Psoas muscle (tissue), 8 donors: Measurements from ENCODE around the gene DGCR8. TPM values are rescaled to one million over a fixed set of nuclear protein-coding genes. Genes with fewer than 3 reads are reported as not detected.

Experiments used
- ATAC-seq, 4 donors: fragments of 200-7000 bp; cut with Tn5 transposase; one replicate each; pipeline ENCODE4 v1.9.1; 2020; ENCODE audit warnings: moderate library complexity in 3 of 4, mild to moderate bottlenecking in 2 of 4
- DNase-seq, 2 donors: peaks; one replicate each; pipeline ENCODE4 v3.0.0-alpha.2; 2020
- H3K27ac ChIP-seq: fragments of 200-600 bp; one replicate; pipeline ENCODE4 v1.8.0; 2022
- H3K27me3 ChIP-seq, 3 donors: fragments of 200-600 bp in 1 of 3; one replicate each; pipeline versions ENCODE4 v1.6.1 to v1.8.0; 2013 to 2022; ENCODE audit warnings: low read length in 2 of 3, mild to moderate bottlenecking in 2 of 3, moderate library complexity in 1 of 3; ENCODE audit not compliant: insufficient read depth in 3 of 3
- H3K36me3 ChIP-seq, 2 donors: fragments of 200-600 bp in 1 of 2; one replicate each; pipeline versions ENCODE4 v1.6.1 to v1.8.0; 2013 to 2022; ENCODE audit warnings: low read depth in 1 of 2, mild to moderate bottlenecking in 1 of 2, moderate library complexity in 1 of 2; ENCODE audit not compliant: insufficient read depth in 1 of 2
- H3K4me1 ChIP-seq: fragments of 200-600 bp; one replicate; pipeline ENCODE4 v1.8.0; 2022
- H3K4me3 ChIP-seq: fragments of 200-600 bp; one replicate; pipeline ENCODE4 v1.8.0; 2022; ENCODE audit warnings: mild to moderate bottlenecking
- H3K9me3 ChIP-seq: fragments of 200-600 bp; one replicate; pipeline ENCODE4 v1.8.0; 2022
- CTCF ChIP-seq: fragments of 200-600 bp; IDR thresholded peaks from one replicate; pipeline ENCODE4 v1.8.0; 2022; ENCODE audit warnings: antibody characterized with exemption
- WGBS, 3 donors: extraction: QIAGEN DNeasy Blood & Tissue Kit; methylation state at CpG; one replicate each; pipeline versions ENCODE4 v1.1.6 to v1.1.7; 2013; 5-methylcytosine and 5-hydroxymethylcytosine counted together
- intact Hi-C, 2 donors: fragments of 100-400 bp; cut with DNase I; formaldehyde crosslinking; loops; one replicate each; pipeline versions ENCODE4 v1.11.0 to v1.14.2; 2022
- polyA plus RNA-seq, 3 donors: library from polyadenylated mRNA; stranded (reverse); fragments of 200-250 nt; gene quantifications; one replicate each; pipeline ENCODE4 v1.2.3, GENCODE V29; 2013
- total RNA-seq, 4 donors: library from RNA; stranded (reverse); fragmentation: NEBNext Ultra II Directional in 2 of 4; extraction: Animal tissue kit (Norgen Biotek cat#: 25700) in 2 of 4; gene quantifications; one replicate each; pipeline versions ENCODE4 v1.2.1 to v1.2.4, GENCODE V29; 2021 to 2023
- donor health status: healthy with polysubstance abuse.
- donor health status: DM: no; HTN: no; CAD: no; lungs with moderate emphysema.
- donor health status: Bipolar disorder and iron deficiency.
- donor health status: healthy.
- donor health status: DM: yes; HTN: yes; CAD: no.
- donor health status: DM: no; HTN: no; CAD: no.
- donor health status: DM: no; HTN: no; CAD: no.
- donor health status: DM: yes; HTN: yes; CAD: no.

DGCR8 gene
- total and polyA plus RNA-seq, 7 donors = 10.5 to 21.5 (median 15.3) TPM

- H3K27me3 ChIP-seq = no peaks in the 10 kb centered on the region
- no peaks in the 10 kb centered on the region for H3K9me3 ChIP-seq
- intact Hi-C loops = loop anchor here in 1 of 2 donors (5.0 kb wide), 1 partner anchor 157 kb away; no protein-coding TSS in a partner anchor
- peaks cover 0 to 38% of the 10 kb centered on the region in 2 donors for H3K36me3 ChIP-seq
- peak; percentile 40 for TF ChIP-seq CTCF
- no peak overlapping the region for H3K27ac ChIP-seq
- 25 to 40% (median 30%) methylated on average over 18 of the region's 18 CpGs for WGBS, 3 donors
- peaks cover 14% of the 10 kb centered on the region for H3K4me1 ChIP-seq
- peak in 1 of 4 donors; percentile 28 for ATAC-seq
- no peak overlapping the region for H3K4me3 ChIP-seq
- DNase-seq = no peak
Measured at GRCh38 chr22:20128902-20129746, 49.1 kb downstream of the DGCR8 start.

DNA sequence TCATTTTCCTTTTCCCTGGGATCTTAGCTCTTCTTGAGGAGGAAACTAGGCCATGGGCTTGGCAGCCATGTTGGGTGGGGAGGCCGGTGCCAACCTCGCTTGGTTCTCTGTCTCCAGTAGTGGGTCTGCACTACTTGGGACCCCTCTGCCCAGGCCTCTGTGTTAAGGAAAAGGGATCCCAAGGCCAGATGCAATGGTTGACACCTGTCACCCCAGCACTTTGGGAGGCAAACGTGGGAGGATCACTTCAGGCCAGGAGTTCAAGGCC is 49.6 kb downstream of the DGCR8 start:
- ATAC-seq (no peak), DNase-seq (no peak)
- Histone ChIP-seq H3K9me3 (no peaks in the 10 kb centered on the region), H3K4me1 (peaks cover 20% of the 10 kb centered on the region), H3K27ac (no peak overlapping the region), H3K4me3 (no peak overlapping the region), H3K27me3 (no peaks in the 10 kb centered on the region), H3K36me3 (peaks cover 0 to 35% of the 10 kb centered on the region in 2 donors)
- TF ChIP-seq CTCF = no peak
- intact Hi-C loops = loop anchor here in 1 of 2 donors (5.0 kb wide), 1 partner anchor 157 kb away; no protein-coding TSS in a partner anchor
- 67 to 68% (median 68%) methylated on average over 3 of the region's 3 CpGs for WGBS, 3 donors

- Histone ChIP-seq H3K36me3 (peaks cover 0 to 29% of the 10 kb centered on the region in 2 donors), H3K4me3 (no peak overlapping the region), H3K27me3 (no peaks in the 10 kb centered on the region), H3K27ac (peak overlapping the region; percentile 78), H3K9me3 (no peaks in the 10 kb centered on the region), H3K4me1 (peaks cover 26% of the 10 kb centered on the region)
- TF ChIP-seq CTCF = no peak
- 68 to 90% (median 74%) methylated on average over 3 of the region's 3 CpGs for WGBS, 3 donors
- ATAC-seq = no peak
- DNase-seq = no peak
- intact Hi-C loops = no loop called here
Measured at GRCh38 chr22:20130319-20130718, 50.3 kb downstream of the DGCR8 start.

DNA sequence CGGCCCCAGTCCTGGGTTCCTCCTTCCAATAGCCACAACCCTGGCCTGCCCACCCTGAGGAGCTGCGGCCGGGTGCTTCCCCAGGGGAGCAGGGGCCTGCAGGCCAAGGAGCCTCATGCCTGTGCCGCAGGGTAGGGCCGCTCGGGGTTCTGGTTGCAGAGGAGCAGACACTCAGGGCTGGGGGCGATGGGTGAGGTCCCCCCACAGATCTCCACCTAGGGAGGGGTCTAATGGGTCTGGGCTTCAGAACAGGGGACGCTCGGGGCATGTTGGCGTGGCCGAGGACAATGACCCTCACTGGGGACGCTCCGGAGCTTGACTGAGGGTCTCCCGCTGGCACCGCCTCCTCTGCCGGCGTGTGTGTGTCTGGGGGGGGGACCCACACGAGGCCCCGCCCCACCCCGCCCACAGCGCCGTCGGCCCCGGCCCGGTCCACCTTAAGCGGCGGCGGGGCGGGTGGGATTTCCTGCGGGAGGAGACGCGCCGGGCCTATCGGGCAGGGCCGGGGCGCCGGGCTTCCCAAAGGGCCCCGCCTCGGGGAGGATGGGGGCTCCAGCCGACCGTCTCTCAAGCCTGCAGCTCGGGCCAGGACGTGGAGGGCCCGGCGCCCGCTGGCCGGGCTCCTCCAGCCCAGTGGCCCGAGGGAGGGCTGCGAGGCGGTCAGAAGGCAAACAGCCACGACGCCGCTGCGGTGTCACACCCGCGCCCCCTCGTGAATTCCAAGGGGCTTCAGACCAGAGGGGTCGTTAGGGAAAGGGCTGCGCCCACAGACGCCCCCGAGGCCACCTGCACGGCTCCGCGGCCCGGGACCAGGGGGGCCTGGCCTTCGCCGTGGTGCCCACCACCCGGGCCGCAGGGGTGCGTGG is 50.9 kb downstream of the DGCR8 start:
- TF ChIP-seq CTCF = no peak
- ATAC-seq = peak; percentile 79 to 91 (median 86)
- Histone ChIP-seq H3K27me3 (no peaks in the 10 kb centered on the region), H3K9me3 (no peaks in the 10 kb centered on the region), H3K4me3 (peak overlapping the region; percentile 96), H3K36me3 (peaks cover 0 to 22% of the 10 kb centered on the region in 2 donors), H3K4me1 (peaks cover 32% of the 10 kb centered on the region), H3K27ac (peak overlapping the region; percentile 78)
- 4% methylated on average over 33 to 70 of the region's 70 CpGs for WGBS, 3 donors
- intact Hi-C loops = no loop called here
- DNase-seq = peak; percentile 92
